KMS-11 (cell line): Measurements from ENCODE around the gene ZBTB40.

Experiments used
- H2AFZ ChIP-seq: fragments of 200-600 bp; sonication (generic); 2 replicates; pipeline ENCODE4 v1.6.1; 2016; ENCODE audit warnings: antibody characterized with exemption, mixed run types, low read depth
- H3K27ac ChIP-seq: fragments of 200-600 bp; sonication (generic); 2 replicates; pipeline ENCODE4 v1.6.1; 2016; ENCODE audit warnings: mild to moderate bottlenecking, mixed run types
- H3K27me3 ChIP-seq: fragments of 200-600 bp; sonication (generic); 2 replicates; pipeline ENCODE4 v1.6.1; 2017; ENCODE audit warnings: mild to moderate bottlenecking, low read depth, mixed run types, moderate library complexity; ENCODE audit not compliant: insufficient read depth
- H3K36me3 ChIP-seq: fragments of 200-600 bp; sonication (generic); 2 replicates; pipeline ENCODE4 v1.6.1; 2017; ENCODE audit warnings: mild to moderate bottlenecking, mixed run types; ENCODE audit not compliant: insufficient read depth
- H3K4me1 ChIP-seq: fragments of 200-600 bp; sonication (generic); 2 replicates; pipeline ENCODE4 v1.6.1; 2016; ENCODE audit warnings: mild to moderate bottlenecking, low read depth, mixed run types; ENCODE audit not compliant: poor library complexity, severe bottlenecking
- H3K4me2 ChIP-seq: fragments of 200-600 bp; sonication (generic); 2 replicates; pipeline ENCODE4 v1.7.0; 2016; ENCODE audit warnings: mild to moderate bottlenecking, mixed run types
- H3K4me3 ChIP-seq: fragments of 200-600 bp; sonication (generic); IDR thresholded peaks from 2 replicates; pipeline ENCODE4 v1.6.1; 2017; ENCODE audit warnings: low read depth, low read length, mixed read lengths; ENCODE audit not compliant: insufficient read depth
- H3K79me2 ChIP-seq: fragments of 200-600 bp; sonication (generic); 2 replicates; pipeline ENCODE4 v1.6.1; 2016; ENCODE audit warnings: low read depth, mixed run types; ENCODE audit not compliant: insufficient read depth
- H3K9ac ChIP-seq: fragments of 200-600 bp; sonication (generic); 2 replicates; pipeline ENCODE4 v1.6.1; 2016; ENCODE audit warnings: mild to moderate bottlenecking, mixed run types
- H4K20me1 ChIP-seq: fragments of 200-600 bp; sonication (generic); 2 replicates; pipeline ENCODE4 v1.6.1; 2016; ENCODE audit warnings: mild to moderate bottlenecking, mixed run types; ENCODE audit not compliant: insufficient read depth
- TF ChIP-seq, protein P1 (sequence below): fragments of 200-600 bp; sonication (generic); conservative IDR thresholded peaks from 2 replicates; pipeline ENCODE4 v1.6.1; 2017; ENCODE audit warnings: low read depth, mild to moderate bottlenecking, antibody characterized with exemption, low read length, moderate library complexity, mixed read lengths

The ZBTB40 gene

DNA sequence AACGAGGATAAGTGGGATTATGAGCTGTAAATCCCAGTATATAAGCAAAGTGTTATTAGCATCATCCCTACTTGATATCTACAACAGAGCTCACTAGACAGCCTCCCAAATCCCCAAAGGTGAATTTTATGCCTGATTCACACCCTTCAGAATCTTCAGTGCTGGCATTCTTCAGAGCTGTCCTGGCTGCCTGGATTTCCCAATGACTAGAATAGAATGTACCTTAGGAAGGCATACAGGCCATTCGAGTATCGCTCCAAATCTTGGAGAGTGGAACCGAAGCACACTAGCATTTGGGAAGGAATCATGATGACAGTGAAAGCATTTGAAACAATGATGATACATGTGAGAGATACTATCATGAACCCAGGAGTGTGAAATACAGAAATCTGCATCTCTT lies 22.3 kb downstream of the ZBTB40 start:
- no peaks in the 10 kb centered on the region for H3K4me1 ChIP-seq
- H3K4me2 ChIP-seq, result no peak overlapping the region
- H3K36me3 ChIP-seq, result no peaks in the 10 kb centered on the region
- H3K27me3 ChIP-seq, result no peaks in the 10 kb centered on the region
- no peak overlapping the region for H3K9ac ChIP-seq
- no peaks in the 10 kb centered on the region for H4K20me1 ChIP-seq
- TF ChIP-seq, protein P1, sequence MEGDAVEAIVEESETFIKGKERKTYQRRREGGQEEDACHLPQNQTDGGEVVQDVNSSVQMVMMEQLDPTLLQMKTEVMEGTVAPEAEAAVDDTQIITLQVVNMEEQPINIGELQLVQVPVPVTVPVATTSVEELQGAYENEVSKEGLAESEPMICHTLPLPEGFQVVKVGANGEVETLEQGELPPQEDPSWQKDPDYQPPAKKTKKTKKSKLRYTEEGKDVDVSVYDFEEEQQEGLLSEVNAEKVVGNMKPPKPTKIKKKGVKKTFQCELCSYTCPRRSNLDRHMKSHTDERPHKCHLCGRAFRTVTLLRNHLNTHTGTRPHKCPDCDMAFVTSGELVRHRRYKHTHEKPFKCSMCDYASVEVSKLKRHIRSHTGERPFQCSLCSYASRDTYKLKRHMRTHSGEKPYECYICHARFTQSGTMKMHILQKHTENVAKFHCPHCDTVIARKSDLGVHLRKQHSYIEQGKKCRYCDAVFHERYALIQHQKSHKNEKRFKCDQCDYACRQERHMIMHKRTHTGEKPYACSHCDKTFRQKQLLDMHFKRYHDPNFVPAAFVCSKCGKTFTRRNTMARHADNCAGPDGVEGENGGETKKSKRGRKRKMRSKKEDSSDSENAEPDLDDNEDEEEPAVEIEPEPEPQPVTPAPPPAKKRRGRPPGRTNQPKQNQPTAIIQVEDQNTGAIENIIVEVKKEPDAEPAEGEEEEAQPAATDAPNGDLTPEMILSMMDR, result no peak
- H2AFZ ChIP-seq, result no peak overlapping the region
- H3K4me3 ChIP-seq, result no peak overlapping the region
- peaks cover 7% of the 10 kb centered on the region; the same call in 1 of the 2 replicates for H3K79me2 ChIP-seq
- H3K27ac ChIP-seq, result no peak overlapping the region

DNA sequence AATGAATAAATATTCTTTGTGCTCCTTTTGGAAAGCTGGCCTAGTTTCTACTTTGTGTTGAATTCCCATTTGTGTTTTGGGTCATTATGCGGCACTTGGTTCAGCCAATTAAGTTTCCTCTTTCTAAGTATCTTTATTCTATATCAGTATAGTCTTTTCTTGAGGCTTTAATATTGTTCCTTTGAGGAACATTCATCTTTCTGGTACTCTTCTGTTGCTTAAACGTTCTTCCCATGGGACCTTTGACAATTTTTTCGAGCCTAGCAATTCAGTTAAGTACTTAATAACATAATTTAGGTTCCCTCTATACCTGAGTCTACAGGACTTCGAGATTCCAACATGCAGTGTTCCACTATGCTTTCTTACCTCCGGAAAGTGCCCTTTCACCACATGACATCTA lies 24.9 kb downstream of the ZBTB40 start:
- no peaks in the 10 kb centered on the region for H4K20me1 ChIP-seq
- no peaks in the 10 kb centered on the region for H3K36me3 ChIP-seq
- no peak overlapping the region for H3K27ac ChIP-seq
- TF ChIP-seq, protein P1, result no peak
- H3K79me2 ChIP-seq, result no peaks in the 10 kb centered on the region; the same call in 1 of the 2 replicates
- no peaks in the 10 kb centered on the region for H3K4me1 ChIP-seq
- no peak overlapping the region for H3K9ac ChIP-seq
- H3K4me2 ChIP-seq, result no peak overlapping the region
- no peaks in the 10 kb centered on the region for H3K27me3 ChIP-seq
- no peak overlapping the region for H3K4me3 ChIP-seq
- H2AFZ ChIP-seq, result no peak overlapping the region

DNA sequence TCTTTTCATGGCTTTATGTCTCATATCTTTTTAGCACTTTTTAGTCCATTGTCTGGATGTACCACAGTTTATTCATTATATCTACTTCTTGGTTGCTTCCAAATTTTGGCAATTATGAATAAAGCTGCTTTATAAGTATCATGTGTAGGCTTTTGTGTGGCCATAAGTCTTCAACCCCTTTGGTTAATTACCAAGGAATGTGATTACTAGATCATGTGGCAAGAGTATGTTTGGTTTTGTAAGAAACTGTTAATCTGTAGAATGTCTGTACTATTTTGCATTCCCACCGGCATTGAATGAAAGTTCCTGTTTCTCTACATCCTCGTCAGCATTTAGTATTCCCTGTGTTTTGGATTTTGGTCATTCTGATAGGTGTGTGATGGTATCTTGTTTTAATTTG lies 31.5 kb downstream of the ZBTB40 start:
- no peaks in the 10 kb centered on the region for H3K4me1 ChIP-seq
- H3K79me2 ChIP-seq, result peaks cover 7% of the 10 kb centered on the region; the same call in 1 of the 2 replicates
- no peak overlapping the region for H3K4me3 ChIP-seq
- H3K4me2 ChIP-seq, result no peak overlapping the region
- H2AFZ ChIP-seq, result no peak overlapping the region
- no peaks in the 10 kb centered on the region for H3K36me3 ChIP-seq
- H4K20me1 ChIP-seq, result no peaks in the 10 kb centered on the region
- H3K9ac ChIP-seq, result no peak overlapping the region
- H3K27ac ChIP-seq, result no peak overlapping the region
- no peaks in the 10 kb centered on the region for H3K27me3 ChIP-seq
- TF ChIP-seq, protein P1, result no peak

DNA sequence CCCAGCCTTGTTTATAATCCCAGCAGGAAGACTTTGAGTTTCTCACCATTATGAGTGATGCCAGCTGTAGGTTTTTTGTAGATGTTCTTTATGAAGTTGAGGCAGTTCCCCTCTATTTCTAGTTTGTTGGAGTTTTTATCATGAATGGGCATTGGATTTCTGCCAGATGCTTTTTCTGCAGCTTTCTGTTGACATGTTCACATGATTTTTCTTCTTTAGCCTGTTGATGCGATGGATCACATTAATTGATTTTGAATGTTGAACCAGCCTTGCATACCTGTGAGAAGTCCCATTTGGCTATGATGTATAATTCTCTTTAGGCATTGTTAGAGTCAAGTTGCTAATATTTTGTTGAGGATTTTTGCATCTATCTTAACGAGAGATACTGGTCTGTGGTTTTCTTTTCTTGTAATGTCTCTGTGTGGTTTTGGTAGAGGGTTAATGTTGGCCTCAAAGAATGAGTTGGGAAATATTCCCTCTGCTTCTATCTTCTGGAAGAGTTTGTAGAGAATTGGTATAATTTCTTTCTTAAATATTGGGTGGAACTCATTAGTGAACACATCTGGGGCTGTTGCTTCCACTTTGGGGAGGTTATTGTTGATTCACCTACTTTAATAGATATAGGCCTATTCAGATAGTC lies 33.2 kb downstream of the ZBTB40 start:
- Histone ChIP-seq H3K4me2 (no peak overlapping the region), H2AFZ (no peak overlapping the region), H3K36me3 (no peaks in the 10 kb centered on the region), H3K4me3 (no peak overlapping the region), H3K79me2 (peaks cover 7% of the 10 kb centered on the region; the same call in 1 of the 2 replicates), H3K27me3 (no peaks in the 10 kb centered on the region), H4K20me1 (no peaks in the 10 kb centered on the region), H3K27ac (no peak overlapping the region), H3K9ac (no peak overlapping the region), H3K4me1 (no peaks in the 10 kb centered on the region)
- TF ChIP-seq, protein P1, result no peak
